Activated naive CD8-positive, alpha-beta T cell (primary cell): ENCODE measurements around the gene NTM.
"Not testable (repeated sequence)": the region's sequence is repeated elsewhere in the genome, so short reads cannot be mapped to it uniquely, and the experiment has no call there.

ENCODE experiments used
- H3K27ac Mint-ChIP-seq: one replicate; pipeline ENCODE4 v1.8.0; 2021; ENCODE audit warnings: mixed read lengths
- H3K27me3 Mint-ChIP-seq: one replicate; pipeline ENCODE4 v1.8.0; 2021; ENCODE audit warnings: mixed read lengths
- H3K36me3 Mint-ChIP-seq: one replicate; pipeline ENCODE4 v1.8.0; 2021; ENCODE audit warnings: mixed read lengths
- H3K4me1 Mint-ChIP-seq: one replicate; pipeline ENCODE4 v1.8.0; 2021; ENCODE audit warnings: low read depth, mixed read lengths
- H3K4me3 Mint-ChIP-seq: one replicate; pipeline ENCODE4 v1.8.0; 2021; ENCODE audit warnings: mild to moderate bottlenecking, mixed read lengths
- H3K9me3 Mint-ChIP-seq: one replicate; pipeline ENCODE4 v1.8.0; 2021; ENCODE audit warnings: low read depth, mixed read lengths

Gene NTM

GRCh38 chr11:132056689-132057088 lies 686.3 kb downstream of the NTM start:
- Mint-ChIP-seq H3K36me3 (no peaks in the 10 kb centered on the region), H3K9me3 (no peaks in the 10 kb centered on the region), H3K4me1 (no peaks in the 10 kb centered on the region), H3K27ac (no peak overlapping the region), H3K4me3 (no peak overlapping the region), H3K27me3 (no peaks in the 10 kb centered on the region)

DNA sequence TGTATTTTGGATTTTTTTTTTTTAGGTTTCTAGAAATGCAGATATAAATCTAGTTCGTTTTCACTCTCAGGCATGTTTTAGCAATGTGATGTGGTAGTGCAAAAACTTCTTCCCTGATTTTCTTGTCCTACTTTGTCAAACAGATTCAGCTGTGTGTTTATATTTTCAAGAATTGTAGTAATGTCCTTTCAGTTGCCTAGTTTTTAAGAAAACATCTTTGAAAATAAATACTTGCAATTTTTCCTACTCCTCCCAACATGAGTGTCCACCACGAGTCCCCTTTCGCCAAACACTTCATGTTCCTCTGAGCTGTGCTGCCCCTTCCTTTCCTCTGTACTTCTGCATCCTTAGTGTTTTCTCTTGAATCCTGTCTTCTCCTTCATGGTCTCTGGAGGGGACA lies 686.9 kb downstream of the NTM start:
- Mint-ChIP-seq H3K4me1 (no peaks in the 10 kb centered on the region), H3K27ac (no peak overlapping the region), H3K27me3 (no peaks in the 10 kb centered on the region)

DNA sequence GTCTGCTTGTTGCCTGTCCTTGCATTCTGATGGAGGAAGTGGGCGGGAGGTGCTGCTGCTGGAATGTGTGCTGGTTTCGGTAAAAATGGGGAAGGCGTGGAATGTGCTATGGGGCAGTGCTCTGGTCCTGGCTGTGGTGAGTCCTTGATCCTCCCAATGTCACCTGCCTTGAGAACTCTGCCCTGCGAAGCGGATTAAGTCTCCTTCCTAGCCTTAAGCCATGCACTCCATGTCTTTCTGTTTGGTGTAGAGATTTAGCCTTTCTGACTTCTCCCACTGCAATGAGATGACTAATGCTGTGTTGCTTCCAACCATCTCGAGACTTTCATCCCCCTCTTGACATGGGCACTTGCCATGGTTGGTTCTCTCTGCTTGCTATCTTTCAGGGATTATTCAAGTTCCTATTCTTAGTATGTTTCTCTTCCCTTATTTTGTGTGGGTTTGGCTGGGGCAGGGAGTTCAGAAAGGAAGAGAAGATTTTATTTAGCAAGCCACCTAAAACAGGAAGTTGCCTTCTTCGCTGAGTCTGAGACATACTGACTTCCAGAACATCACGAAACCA lies 687.9 kb downstream of the NTM start:
- no peak overlapping the region for H3K4me3 Mint-ChIP-seq
- H3K4me1 Mint-ChIP-seq: no peaks in the 10 kb centered on the region
- H3K36me3 Mint-ChIP-seq: no peaks in the 10 kb centered on the region

More for the DNA sequence above, 686.9 kb downstream of the NTM start:
- Mint-ChIP-seq H3K4me3 (no peak overlapping the region), H3K36me3 (no peaks in the 10 kb centered on the region), H3K9me3 (no peaks in the 10 kb centered on the region)

GRCh38 chr11:132060567-132060966 lies 690.2 kb downstream of the NTM start:
- Mint-ChIP-seq H3K4me3 (no peak overlapping the region), H3K27me3 (no peaks in the 10 kb centered on the region), H3K4me1 (no peaks in the 10 kb centered on the region), H3K36me3 (no peaks in the 10 kb centered on the region), H3K27ac (no peak overlapping the region), H3K9me3 (no peaks in the 10 kb centered on the region)

More for the DNA sequence above, 687.9 kb downstream of the NTM start:
- no peaks in the 10 kb centered on the region for H3K27me3 Mint-ChIP-seq
- H3K9me3 Mint-ChIP-seq: no peaks in the 10 kb centered on the region
- no peak overlapping the region for H3K27ac Mint-ChIP-seq

- Mint-ChIP-seq H3K4me3 (no peak overlapping the region), H3K4me1 (no peaks in the 10 kb centered on the region), H3K9me3 (no peaks in the 10 kb centered on the region), H3K27me3 (no peaks in the 10 kb centered on the region), H3K36me3 (no peaks in the 10 kb centered on the region), H3K27ac (no peak overlapping the region)
Measured at GRCh38 chr11:132062031-132062430, 691.6 kb downstream of the NTM start.

DNA sequence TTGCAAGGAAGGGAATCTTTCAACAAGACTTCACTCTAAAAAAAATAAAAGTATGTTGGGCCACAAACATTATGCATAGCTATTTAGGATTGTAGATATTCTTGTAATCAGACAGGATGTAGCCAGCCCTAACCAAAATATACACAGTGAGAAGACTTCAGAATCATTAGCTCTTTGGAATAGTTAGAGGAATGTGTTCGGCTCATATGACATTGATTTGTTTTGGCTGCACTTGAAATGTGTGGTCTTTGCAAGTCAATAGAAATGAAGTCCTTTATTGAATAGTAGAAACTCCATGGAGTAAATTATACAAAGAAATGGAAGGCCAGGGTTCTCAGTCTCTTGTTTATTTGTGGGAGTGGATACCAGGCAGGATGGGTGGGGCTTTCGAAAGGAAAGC lies 692.1 kb downstream of the NTM start:
- Mint-ChIP-seq H3K27me3 (no peaks in the 10 kb centered on the region), H3K36me3 (no peaks in the 10 kb centered on the region), H3K27ac (no peak overlapping the region), H3K9me3 (no peaks in the 10 kb centered on the region), H3K4me1 (no peaks in the 10 kb centered on the region), H3K4me3 (no peak overlapping the region)

GRCh38 chr11:132064987-132065620 lies 694.7 kb downstream of the NTM start:
- Mint-ChIP-seq H3K4me1 (no peaks in the 10 kb centered on the region), H3K27me3 (no peaks in the 10 kb centered on the region), H3K27ac (no peak overlapping the region), H3K36me3 (no peaks in the 10 kb centered on the region), H3K9me3 (no peaks in the 10 kb centered on the region), H3K4me3 (no peak overlapping the region)

GRCh38 chr11:132068556-132068955 lies 698.1 kb downstream of the NTM start:
- no peaks in the 10 kb centered on the region for H3K36me3 Mint-ChIP-seq

DNA sequence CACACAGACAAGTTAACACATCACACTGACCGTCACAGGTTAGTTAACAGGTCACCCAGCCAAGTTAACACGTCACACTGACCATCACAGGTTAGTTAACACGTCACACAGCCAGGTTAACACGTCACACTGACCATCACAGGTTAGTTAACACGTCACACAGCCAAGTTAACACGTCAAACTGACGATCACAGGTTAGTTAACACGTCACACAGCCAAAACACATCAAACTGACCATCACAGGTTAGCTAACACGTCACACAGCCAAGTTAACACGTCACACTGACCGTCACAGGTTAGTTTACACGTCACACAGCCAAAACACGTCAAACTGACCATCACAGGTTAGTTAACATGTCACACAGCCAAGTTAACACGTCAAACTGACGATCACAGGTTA lies 699.2 kb downstream of the NTM start:
- not testable (repeated sequence) for H3K27ac Mint-ChIP-seq, H3K36me3 Mint-ChIP-seq, H3K27me3 Mint-ChIP-seq, H3K9me3 Mint-ChIP-seq, H3K4me3 Mint-ChIP-seq, H3K4me1 Mint-ChIP-seq

More at GRCh38 chr11:132068556-132068955, 698.1 kb downstream of the NTM start:
- Mint-ChIP-seq H3K4me3 (no peak overlapping the region), H3K27ac (no peak overlapping the region), H3K4me1 (no peaks in the 10 kb centered on the region), H3K27me3 (peaks cover 1% of the 10 kb centered on the region), H3K9me3 (peaks cover 4% of the 10 kb centered on the region)

GRCh38 chr11:132070907-132071306 lies 700.5 kb downstream of the NTM start:
- not testable (repeated sequence) for H3K4me1 Mint-ChIP-seq, H3K9me3 Mint-ChIP-seq, H3K27me3 Mint-ChIP-seq, H3K27ac Mint-ChIP-seq, H3K4me3 Mint-ChIP-seq, H3K36me3 Mint-ChIP-seq

GRCh38 chr11:132072044-132072857 lies 701.8 kb downstream of the NTM start:
- H3K27me3 Mint-ChIP-seq: peaks cover 1% of the 10 kb centered on the region
- H3K9me3 Mint-ChIP-seq: peaks cover 4% of the 10 kb centered on the region
- H3K4me3 Mint-ChIP-seq: no peak overlapping the region
- no peak overlapping the region for H3K27ac Mint-ChIP-seq
- H3K4me1 Mint-ChIP-seq: no peaks in the 10 kb centered on the region
- no peaks in the 10 kb centered on the region for H3K36me3 Mint-ChIP-seq

DNA sequence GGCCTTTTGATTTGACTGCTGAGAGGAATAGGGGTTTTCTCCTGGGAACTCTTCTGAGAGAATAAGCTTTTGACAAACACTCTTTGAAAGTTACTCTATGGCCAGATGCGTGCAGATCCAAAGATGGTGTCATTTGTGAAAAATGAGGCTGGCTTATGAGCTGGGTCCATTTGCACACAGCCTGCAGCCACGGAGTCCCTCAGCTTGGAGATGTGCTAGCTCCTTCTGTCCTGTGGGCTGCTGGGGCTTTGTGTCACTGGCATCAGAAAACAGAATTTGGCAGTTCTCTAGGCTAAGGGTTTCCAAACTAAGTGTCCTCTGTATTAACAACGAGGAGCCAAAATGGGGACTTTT lies 702.4 kb downstream of the NTM start:
- no peaks in the 10 kb centered on the region for H3K4me1 Mint-ChIP-seq
- peaks cover 1% of the 10 kb centered on the region for H3K27me3 Mint-ChIP-seq
- no peaks in the 10 kb centered on the region for H3K36me3 Mint-ChIP-seq
- H3K4me3 Mint-ChIP-seq: no peak overlapping the region
- peaks cover 4% of the 10 kb centered on the region for H3K9me3 Mint-ChIP-seq
- no peak overlapping the region for H3K27ac Mint-ChIP-seq

GRCh38 chr11:132073787-132074186 lies 703.4 kb downstream of the NTM start:
- Mint-ChIP-seq H3K4me3 (no peak overlapping the region), H3K36me3 (no peaks in the 10 kb centered on the region), H3K9me3 (peaks cover 4% of the 10 kb centered on the region), H3K27me3 (peaks cover 1% of the 10 kb centered on the region), H3K4me1 (no peaks in the 10 kb centered on the region), H3K27ac (no peak overlapping the region)

DNA sequence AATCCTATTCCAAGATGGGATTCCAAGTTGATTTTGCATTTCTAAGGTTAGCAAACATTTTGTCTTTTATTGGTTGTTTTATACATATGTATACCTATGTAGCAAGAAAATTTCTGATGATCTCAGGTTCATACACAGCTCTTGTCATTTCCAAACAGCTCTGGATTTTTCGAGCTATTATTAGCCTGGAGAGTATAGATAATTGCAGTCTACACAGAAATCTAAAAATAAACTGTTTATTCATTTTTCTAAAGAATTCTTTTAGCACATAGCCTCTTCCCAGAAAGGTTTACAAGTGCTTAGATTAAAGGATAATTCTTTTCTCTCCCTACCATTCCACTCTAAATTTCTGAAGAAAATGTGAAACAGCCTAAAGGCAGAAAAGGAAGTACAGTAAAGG lies 705.0 kb downstream of the NTM start:
- H3K9me3 Mint-ChIP-seq: peaks cover 4% of the 10 kb centered on the region
- no peak overlapping the region for H3K27ac Mint-ChIP-seq
- peaks cover 1% of the 10 kb centered on the region for H3K27me3 Mint-ChIP-seq
- H3K4me3 Mint-ChIP-seq: no peak overlapping the region
- H3K4me1 Mint-ChIP-seq: no peaks in the 10 kb centered on the region
- H3K36me3 Mint-ChIP-seq: no peaks in the 10 kb centered on the region

- Mint-ChIP-seq H3K4me3 (no peak overlapping the region), H3K27me3 (no peaks in the 10 kb centered on the region), H3K36me3 (no peaks in the 10 kb centered on the region), H3K9me3 (no peaks in the 10 kb centered on the region), H3K4me1 (no peaks in the 10 kb centered on the region), H3K27ac (no peak overlapping the region)
Measured at GRCh38 chr11:132077416-132077815, 707.0 kb downstream of the NTM start.
